NCI-H2196 treated with DMSO at 0.1 percent for 48 hours (cell line): ENCODE data around the gene UCP2.

Source experiments
- DNase-seq: peaks from one replicate; lab custom pipeline; 2025; ENCODE audit not compliant: unreplicated experiment; lab: John Stamatoyannopoulos, UW

The UCP2 gene

DNA sequence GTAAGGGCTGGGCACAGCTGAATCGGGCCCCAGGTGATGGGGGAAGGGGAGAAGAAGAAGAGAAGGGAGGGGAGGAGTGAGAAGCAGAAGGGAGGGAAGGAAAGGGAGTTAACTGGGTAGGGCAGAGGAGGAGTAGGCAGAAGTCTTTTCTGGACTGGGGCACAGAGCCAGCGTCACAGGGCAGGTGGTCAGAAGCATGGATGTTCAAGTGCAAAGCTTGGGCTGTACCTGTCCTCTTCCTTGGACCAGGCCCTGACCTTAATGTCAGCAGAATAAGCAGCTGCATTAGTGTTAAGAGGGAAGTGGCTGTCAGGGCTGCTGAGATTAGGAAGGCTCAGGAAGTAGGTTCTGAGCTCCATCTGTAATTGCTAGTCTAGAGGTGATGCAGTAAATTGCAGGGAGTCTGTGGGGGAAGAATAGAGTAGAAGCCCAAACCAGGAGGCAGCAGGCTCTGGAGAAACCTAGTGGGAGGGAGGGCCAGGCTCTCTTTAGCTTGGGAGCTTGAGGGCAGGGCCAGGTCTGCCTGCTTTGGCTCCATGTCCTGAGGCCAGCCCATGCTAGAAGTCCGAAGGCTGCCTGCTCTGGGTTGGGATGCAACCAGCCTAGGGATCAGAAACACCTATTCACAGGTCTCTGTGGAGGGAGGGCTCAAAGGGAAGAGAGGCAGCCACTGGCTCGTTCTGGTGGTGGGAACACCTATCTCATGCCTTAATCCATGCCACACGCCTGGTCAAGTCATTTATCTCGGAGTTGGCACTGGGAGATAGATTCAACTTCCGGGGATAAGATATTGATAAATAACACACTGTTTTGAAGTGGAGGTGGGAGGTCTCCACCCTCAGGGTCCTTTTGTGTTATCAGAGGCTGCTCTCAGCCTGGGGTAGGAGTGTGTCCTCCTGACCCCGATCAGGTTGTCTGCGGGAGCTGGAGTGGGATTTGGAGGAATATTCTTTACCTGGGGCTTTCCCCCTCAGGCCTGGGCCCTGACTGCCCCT is 28.0 kb upstream of the UCP2 start:
- DNase-seq: no peak

DNA sequence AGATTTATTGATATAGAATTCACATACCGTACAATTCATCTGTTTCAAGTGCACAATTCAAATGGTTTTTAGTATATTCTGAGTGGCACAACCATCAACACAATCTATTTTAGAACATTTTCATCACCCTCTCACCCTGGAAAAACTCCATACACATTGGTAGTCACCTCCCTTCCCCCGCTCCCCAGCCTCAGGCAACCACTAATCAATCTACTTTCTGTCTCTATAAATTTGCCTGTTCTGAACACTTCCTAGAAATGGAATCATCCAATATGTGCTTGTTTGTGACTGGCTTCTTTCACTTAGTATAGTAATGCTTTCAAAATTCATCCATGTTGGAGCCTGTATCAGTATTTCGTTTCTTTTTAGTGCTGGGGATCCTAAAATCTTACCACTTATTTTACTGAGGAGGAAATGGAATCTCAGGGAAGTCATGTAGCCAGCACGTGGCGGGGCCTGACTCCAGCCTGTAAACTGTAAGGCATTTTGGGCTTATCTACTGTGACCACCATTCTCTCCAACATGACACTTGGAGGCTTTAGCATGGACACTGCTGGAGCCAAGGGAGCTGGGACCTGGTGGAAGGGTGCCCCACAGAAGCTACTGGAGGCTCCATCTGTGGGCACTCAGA is 27.1 kb upstream of the UCP2 start:
- DNase-seq: no peak

DNA sequence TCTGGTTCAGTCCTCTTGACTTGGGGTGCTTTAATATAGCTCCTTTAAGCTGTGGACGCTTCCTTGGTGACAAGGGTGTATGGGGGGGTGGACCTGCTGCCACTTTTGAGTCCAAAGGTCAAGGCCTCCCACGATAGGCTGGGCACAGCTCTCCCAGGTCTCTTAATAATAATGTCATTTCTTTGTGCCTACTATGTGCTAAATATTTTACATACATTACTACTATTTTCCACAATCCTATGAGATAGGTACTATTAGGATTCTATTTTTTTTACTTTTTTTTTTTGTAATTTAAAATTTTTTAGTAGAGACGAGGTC is 26.5 kb upstream of the UCP2 start:
- no peak for DNase-seq

DNA sequence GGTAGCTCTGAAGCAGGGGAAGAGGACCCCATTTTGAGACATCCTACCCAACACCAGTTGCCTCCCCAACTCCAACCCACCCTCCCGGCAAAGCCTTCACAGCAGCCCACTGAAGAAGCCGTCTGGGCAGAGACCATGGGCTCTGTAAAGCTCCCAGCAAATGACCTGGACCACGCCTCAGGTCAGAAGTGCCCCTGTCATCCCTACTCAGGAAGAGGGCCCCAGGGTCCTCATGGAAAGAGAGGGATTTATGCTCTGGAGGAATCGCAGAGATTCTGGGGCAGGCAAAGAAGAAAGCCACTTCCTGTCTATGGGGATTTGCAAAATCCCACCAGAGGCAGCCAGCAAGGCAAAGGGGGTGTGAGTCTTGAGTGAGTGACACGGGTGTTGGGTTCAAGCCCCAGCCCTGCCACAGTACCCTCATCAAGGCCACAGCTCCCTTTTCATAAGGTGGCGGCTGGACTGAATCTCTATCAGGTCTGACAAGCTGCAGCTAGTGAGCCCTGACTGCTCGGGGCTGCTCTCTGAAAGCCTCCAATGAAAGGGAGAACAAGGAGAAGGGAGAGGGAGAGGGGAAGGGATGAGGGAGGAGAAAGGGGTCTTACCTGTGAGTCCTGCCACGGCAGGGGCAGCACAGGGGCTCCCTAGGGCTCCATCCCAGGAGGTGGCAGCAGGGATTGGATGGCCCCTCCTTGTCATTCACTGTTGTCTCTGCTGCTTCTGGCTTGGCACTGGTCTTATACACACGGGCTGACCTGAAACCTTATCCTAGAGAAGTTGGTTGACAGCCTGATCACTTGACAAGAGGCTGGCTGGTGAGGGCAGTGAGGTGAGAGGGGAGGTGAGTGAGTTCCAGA is 26.0 kb upstream of the UCP2 start, which contains the start of gene UCP3:
Gene UCP3 (minus strand): TSS at position 713 of the 857 bp plus-strand sequence. CDS start 2,043 bp downstream, outside the sequence.
- DNase-seq: peak; percentile 34

DNA sequence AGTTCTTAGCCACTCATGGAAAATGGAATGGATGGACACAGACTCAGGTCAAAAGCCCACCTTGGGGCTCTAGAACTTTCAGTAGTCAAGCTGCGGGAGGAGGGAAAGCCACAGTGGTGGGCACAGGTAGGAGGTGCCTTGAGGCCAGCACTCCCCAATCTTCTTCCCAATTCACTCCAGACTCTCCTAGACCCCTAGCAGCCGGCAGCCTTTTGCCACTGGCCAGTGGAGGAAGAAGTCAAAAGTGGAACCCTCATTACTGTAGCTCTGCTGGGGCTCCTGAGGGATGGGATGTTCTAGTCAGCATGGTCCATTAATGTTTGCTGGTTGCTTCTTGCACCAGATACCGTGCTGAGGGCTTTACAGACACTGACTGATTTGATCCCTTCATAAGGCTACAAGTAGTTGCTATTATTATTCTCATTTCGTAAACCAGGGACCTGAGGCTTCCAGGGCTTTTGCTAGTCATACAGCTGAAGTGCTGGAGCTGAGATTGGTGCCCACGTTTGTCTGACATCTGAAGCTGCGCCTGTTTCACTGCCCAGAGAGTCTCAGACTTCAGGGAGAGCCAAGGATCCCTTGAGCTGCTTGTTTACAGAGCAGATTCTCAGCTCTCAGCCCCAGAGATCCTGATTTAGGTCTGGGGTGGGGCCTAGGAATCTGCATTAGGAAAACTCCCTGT is 25.2 kb upstream of the UCP2 start:
- DNase-seq: no peak

DNA sequence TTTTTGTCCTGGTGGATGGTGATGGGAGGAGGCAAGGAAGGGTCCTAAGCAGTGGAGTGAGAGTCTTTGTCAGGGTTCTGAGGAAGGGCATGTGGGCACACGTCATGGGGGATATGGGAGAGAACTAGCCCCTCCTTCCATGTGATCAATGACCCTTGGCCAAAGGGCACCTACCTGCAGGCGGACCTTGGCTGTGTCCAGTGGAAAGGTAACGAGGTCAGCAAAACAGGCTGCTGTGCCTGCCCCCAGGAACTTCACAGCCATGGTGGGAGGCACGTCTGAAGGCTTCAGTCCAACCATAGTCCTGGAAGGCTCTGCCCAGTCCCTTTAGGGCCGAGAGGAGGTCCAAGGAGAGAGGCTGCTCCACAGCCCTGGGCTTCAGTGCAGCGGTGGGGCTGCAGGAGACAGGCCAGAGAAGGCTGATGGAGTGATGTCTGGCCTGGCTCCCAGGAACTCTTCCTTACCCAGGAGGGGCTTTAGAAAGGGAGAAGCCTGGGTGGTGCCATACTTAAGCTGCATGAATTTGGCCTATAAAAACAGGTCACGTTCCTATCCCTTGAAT is 24.2 kb upstream of the UCP2 start:
- no peak for DNase-seq

DNA sequence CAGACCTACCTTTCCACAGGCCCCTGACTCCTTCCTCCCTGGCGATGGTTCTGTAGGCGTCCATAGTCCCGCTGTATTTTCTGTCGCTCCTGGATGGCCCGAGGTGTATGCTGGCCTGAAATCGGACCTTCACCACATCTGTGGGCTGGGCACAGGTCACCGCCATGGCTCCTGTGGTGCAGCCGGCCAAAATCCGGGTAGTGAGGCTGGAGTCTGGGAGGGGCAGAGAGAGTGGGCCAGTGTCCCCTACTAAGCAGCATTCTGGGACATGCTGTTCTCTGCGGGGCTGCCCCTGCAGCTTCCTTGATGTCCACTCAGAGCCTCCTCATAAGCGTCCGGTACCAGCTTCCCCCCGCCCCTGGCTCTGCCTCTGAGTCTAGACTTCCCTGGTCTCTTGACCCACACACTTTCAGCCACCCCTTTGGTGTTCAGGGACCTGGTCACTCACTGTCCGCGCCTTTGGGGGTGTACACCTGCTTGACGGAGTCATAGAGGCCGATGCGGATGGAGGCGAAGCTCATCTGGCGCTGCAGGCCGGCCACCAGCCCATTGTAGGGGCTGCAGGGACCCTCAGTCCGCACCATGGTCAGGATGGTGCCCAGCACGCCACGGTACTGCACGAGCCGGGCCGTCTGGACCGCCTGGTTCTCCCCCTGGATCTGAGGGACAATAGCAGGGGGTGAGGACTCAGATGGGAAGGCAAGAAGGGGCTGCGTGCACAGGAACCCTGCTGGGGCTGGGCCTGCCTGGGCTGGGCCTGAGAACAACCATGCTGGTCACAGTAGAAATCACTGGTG is 23.3 kb upstream of the UCP2 start:
- no peak for DNase-seq

DNA sequence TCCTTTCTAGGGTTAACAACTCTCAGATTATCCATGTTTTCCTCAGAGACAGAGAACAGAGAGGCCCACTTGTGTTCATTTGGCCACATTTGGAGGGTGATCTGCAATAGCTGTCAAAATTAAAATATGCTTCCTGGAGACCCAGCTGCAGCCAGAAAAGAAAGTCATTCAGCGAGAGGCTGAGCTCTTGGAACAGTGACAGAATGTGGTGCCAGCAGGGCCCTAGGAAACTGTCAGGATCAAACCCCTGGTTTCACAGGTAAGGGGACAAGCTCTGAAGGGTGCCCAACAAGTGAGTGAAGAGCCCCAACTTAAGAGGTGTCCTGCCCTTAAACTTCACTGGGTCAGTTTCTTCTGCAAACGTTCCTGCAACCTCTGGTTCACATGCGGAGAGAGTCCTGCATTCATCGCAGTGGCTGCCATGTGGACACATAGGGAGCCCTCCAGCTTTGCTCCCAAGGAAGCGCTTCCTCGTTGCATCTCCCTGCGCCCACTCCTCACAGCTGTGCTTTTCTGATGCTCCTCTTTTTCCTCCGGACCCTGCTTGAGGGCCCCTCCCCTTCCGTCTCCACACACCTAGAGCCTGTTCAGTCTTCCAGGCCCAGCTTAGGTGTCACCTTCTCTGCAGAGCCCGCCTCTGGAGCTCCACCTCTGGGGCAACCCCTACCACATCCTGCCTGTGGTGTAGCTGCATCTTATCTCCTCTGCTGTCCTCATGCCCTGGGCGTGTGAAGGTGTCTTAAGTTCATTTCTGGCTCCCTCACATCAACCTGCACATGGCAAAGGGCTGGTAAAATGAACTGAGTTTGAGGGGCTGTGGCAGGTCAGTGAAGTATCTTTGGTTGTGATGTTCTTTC is 22.3 kb upstream of the UCP2 start:
- no peak for DNase-seq

DNA sequence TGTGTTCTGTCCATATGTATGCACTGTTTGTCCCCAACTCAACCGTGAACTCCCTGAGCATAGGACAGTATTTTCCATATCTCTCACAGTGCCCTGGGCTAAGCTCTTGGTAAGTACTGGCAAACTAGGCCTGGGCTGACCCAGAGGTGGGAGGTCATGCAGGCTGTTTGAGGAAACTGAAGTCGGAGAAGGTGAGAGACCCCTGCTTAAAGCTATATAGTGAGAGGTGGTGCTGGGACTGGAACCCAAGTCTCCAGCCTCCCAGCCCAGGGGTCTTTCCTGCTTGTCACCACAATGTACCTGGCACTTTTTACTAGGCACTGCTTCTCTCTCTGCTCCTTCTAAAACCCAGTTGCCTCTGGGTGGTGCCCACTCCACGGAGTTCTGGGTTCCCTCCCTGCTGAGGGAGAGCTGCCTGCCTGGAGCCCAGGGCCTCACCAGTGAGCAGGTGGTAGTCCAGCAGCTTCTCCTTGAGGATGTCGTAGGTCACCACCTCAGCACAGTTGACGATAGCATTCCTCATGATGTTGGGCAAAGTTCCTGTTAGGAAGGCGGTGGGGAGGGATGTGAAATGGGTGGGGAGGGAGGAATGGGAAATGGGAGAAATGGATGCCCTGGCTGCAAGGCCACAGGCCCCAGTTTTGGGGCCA is 21.5 kb upstream of the UCP2 start:
- no peak for DNase-seq

DNA sequence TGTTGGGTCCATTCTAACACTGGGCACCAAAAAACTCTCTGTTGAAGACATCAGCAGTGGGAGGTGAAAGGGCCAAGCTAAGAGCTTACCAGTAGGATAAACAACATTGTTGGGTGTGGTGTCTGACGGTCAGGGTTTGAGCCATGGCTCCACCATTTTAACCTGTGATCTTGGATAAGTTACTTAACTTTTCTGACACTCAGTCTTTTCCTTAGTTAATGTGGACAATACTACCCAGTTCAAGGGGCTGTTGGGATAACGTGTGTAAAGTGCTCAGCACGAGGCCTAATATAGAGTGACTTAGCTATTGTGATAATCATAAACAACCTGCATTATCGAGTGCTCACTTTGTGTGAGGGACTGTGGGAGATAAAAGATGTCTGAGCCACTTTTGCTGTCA is 20.2 kb upstream of the UCP2 start:
- no peak for DNase-seq

DNA sequence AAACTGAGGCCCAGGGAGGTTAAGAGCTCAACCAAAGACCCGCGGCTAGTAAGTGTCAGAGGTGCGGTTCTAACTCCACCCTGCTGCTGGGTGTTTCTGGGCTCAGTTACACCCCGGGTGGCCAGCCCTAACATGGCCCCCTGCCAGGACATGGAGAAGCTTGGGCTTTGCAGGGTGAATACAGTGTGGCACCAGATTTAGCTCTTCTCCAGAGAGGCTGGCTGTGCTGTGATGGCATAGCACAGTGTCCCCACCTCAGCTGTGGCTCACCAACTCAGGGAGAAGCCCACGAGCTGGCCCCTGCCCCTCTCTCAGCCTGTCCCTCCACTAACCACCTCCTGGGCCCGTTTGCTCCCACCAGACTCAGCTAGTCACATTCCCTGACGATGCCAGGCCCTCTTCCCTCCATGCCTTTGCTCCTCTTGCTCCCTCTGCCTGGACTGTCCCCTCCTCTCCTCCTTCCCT is 19.2 kb upstream of the UCP2 start:
- no peak for DNase-seq

DNA sequence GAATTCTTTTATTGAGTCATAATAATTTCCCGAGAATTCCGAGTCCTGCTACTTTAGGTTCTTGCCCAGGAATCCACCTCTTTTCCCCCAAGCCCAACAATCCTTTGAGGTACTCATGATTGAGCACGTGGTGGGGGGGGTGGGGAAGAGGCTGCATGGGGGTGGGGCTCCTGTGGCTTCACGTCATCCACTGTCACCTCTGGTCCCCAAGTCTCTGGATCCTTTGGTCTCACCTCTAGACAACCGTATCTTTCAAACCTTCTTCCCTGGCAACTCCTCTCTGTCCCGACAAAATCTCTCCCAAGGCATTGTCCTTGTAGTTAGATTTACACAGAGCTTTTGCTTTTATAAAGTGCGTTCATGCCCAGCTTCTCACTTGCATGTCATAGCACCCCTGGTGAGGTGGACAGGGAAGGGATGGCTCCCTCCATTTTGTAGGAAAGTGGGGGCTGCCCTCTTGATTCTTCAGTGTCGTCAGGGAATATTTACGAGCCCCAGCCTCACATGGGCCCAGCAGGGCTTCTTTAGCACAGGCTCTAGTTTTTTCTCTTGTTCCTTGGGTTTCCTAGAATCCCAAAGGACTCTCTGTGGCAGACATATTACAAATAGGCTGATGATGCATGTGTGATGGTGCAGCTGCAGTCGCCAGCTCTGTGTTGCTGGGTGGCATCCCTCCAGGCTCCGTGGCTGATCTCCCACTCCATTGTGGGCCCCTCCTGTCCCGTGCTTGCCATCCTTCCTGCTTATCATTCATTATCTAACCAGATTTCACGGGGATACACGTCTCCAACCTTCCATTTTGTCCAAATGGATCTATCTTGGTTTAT is 17.9 kb upstream of the UCP2 start:
- DNase-seq: no peak

DNA sequence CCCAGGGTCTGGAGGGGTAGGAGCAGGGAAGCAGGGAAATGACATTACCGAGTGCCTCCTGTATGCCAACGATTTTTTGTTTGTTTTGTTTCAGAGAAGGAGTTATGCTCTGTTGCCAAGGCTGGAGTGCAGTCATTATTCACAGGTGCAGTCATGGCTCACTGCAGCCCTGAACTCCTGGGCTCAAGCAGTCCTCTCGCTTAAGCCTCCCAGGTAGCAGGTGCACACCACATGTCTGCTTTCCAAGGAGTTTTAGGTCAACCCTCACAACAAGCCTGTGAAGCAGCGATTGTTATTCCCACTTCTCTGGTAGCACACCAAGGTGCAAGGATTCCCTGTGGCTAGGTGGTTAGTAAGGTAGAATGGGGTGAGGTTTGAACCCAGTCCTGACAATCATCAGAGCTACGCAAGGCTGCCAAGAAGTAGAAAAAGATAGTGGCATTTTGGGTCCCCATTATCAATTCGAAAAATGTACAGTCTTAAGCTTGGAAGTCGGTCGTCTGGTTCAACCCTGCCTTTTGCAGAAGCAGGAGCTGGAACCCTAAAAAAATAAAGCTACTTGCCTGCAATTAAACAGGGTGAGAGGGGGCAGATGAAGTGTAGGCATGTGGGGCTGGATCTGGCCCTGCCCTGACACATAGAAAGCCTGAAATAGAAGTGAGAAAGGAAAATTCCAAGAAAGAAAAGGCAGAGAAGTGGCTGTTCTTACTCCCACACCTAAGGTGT is 17.1 kb upstream of the UCP2 start:
- no peak for DNase-seq

DNA sequence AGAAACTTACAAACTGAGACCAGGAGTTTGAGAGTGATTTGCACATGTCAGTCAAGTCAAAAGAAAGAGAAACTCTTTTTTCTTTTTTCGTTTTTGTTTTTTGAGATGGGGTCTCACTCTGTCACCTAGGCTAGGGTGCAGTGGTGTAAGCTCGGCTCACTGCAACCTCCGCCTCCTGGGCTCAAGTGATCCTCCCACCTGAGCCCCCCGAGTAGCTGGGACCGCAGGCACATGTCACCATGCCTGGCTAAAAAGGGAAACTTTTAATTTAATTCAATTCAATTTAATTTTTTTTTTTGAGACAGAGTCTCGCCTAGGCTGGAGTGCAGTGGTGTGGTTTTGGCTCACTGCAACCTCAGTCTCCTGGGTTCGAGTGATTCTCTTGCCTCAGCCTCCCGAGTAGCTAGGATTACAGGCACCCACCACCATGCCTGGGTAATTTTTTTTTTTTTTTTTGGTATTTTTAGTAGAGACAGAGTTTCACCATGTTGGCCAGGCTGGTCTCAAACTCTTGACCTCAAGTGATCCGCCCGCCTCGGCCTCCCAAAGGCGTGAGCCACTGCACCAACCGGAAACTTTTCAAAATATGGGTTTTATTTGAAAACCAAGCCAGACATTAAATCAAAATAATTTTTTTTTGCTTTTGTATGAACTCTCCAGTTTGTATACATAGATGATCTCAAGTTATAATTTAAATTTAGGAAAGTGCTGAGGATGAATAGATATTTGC is 16.4 kb upstream of the UCP2 start:
- no peak for DNase-seq

DNA sequence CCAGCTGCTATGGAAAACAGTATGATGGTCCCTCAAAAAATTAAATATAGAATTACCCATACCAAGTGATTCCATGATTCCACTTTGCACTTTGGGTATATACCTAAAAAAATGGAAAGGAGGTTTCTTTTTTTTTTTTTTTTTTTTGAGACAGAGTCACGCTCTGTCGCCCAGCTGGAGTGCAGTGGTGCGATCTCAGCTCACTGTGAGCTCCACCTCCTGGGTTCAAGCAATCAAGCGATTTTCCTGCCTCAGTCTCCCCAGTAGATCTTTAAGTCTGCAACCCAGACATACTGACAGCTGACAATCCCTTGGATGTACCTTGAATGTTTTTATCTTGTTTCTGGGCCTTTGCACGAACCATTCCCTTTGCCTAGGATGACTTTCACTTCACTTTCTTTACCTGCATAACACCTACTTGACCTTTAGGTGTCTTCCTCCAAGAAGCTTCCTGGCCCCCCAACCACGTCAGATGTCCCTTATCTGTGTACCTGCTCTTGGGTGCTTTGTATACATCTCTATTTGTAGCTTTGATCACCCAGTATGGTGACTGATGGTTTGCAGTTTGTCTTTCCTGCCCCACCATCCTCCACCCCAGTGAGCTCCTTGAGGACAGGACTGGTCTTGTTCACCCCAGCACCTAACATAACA is 14.6 kb upstream of the UCP2 start:
- DNase-seq: no peak
